Stimulated activated CD4-positive, alpha-beta T cell treated with anti-CD3 and anti-CD28 coated beads, Interleukin-1b, Interleukin-23, amount 100 ng/mL, for 48 hours (primary cell): ENCODE data around the gene CTF1.
"Not testable (repeated sequence)": the region's sequence is repeated elsewhere in the genome, so short reads cannot be mapped to it uniquely, and the experiment has no call there.

ENCODE experiments used
- DNase-seq: peaks from one replicate; pipeline ENCODE4 v3.0.0-alpha.2; 2020

The CTF1 gene, protein sequence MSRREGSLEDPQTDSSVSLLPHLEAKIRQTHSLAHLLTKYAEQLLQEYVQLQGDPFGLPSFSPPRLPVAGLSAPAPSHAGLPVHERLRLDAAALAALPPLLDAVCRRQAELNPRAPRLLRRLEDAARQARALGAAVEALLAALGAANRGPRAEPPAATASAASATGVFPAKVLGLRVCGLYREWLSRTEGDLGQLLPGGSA

DNA sequence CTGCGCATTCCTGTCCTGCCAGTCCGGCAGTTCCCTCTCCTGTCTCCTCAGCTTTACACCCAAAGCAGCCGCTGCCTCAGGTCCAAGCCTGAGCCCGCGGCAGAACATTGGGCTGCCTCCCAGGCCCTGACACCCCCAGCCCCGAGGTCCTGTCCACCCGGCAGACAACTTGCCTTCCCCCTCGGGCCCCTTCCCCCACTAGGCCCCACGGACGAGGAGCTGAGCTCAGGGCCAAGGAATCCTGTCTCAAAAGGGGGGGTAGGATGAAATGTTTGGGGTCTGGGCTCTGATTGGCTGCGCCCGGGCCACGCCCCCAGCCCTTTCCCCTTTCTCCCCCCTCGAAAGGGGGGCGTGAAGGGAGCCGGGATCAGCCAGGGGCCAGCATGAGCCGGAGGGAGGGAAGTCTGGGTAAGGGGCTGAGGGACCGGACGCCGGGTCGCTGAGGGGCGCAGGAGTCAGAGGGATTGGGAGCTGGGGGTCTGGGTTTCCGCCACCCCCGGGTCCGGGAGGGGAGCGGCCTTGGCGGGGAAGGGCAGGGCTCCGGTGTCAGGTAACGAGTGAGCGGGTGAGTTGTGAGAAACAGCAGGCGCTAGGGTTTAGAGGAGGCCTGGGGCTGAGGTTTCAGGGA is at the start of gene CTF1:
TSS of gene CTF1 (plus strand) at position 354 of the 628 bp plus-strand sequence. CDS start at position 384, 30 bp downstream.
- DNase-seq: no peak

DNA sequence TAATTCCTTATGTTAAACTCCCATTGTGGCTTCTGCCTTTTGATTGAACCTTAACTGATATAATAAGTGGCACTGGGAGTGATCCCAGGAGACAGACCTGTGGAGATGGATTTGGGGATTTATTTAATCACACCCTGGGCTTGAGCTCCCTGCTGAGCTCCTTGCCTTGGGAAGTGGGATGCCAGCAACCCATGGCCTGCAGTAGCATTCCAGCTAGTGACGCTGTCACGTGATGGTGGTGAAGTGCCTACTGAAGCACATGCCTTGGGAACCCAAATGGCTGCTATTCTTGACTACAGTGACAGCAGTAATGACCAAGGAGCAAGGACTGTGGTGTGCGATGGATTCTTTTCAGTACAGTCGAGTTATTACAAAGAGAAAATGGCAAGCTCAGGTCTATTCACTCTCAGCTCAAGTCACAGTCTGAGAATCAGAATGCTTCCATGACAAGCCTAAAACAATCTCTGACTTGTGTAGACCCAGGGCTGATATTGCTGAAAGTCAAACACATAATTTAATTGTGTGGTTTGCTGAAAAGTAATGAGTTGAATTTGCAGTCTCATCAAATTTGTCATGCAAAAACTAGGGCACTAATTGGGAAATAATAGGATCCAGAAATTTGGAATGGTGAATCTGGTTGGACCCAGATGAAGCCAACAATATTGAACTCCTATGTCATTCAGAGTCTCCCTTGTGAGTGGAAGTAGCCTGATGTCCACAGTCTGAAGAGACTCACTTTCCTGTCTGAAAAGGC is 49.6 kb upstream of the CTF1 start:
- DNase-seq: no peak

DNA sequence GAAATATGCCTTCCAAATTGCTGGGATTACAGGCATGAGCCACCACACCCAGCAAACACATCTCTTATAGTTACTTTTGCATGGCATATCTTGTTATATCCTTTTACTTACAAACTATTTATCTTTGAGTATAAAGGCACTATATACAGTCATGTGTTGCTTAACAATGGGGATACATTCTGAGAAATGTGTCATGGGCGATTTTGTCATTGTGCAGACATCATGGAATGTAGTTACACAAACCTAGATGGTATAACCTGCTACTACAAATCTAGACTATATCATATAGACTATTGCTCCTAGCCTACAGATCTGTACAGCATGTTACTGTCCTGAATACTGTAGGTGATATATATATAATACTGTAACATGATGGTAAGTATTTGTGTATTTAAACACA is 46.2 kb upstream of the CTF1 start:
- DNase-seq: no peak

DNA sequence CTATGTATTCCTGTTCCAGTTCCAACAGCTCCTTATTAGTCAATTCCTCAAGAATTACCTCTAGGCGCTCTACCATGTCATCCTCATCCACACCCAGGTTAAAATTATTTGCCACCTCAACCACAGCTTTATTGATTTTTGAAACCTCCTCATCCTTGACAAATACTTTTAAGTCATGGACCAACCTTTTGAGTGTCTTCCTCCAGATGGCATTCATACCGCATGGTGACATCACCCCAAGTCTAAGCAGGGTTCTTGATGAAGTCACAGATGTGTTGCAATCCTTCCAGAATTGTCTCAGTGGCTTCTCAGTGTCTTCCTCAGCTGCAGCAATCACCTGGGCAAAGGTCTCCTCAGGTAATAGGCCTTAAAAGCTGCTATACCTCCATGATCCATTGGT is 42.7 kb upstream of the CTF1 start:
- DNase-seq: no peak

DNA sequence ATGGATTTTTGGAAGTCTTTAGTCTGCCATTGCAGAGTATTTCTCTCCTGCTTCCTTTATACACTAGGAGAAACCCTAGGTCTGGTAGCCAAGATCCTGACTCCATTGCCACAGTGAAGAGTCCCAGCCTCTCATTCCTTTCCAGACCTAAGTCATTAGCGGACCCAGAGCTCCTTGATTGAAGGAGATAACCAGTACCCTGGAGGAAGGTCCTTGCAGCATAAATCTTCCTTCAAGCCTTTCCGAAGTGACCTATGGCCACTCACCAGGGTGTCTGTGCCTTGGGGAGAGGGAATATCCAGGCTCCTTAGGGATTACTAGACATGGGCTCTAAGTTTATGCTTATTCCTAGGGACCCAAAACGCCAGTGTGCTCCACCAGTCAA is 38.3 kb upstream of the CTF1 start:
- DNase-seq: no peak

DNA sequence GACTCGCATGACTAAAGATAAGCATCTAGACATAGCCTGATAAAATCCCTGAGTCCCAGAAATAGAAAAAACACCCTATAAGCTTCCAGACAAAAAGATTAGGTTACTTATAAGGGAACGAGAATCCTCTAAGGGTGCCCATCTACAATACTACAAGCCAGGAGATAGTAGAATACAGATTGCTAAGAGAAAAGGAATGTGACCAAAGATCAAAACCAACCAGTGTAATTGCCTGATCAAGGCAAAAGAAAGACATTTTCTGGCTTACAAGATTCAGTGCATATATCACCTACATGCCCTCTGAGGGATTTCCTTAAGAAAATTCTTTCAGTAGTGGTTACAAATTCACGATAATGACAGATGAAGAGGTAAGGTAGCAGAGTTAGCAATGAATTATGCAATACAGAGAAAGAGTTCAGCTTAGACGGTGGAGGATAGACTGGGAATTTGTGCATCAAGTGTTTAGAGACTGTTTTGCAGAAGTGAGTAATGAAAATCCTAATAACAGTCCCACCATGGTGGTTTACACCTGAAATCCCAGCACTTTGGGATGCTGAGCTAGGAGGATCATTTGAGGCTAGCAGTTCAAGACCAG is 37.5 kb upstream of the CTF1 start:
- no peak for DNase-seq

DNA sequence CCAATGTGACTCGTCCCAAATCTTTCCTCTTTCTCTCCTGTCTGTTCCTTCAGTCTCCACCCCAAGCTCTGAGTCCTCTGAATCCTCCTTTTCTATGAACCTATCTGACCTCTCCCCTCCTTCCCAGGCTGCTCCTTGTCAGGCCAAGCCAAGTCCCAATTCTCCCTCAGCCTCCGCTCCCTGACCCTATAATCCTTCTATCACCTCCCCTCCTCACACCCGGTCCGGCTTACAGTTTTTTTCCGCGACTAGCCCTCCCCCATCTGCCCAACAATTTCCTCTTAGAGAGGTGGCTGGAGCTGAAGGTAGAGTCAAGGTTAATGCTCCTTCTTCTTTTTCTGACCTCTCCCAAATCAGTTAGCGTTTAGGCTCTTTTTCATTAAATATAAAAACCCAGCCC is 35.7 kb upstream of the CTF1 start:
- DNase-seq: not testable (repeated sequence)

DNA sequence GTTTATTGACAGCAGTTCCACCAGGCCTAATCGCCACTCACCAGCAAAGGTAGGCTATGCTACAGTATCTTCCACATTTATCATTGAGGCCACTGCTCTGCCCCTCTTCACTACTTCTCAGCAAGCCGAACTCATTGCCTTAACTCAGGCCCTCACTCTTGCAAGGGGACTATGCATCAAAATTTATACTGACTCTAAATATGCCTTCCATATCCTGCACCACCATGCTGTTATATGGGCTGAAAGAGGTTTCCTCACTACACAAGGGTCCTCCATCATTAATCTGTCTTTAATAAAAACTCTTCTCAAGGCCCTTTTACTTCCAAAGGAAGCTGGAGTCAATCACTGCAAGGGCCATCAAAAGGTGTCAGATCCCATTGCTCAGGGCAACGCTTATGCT is 33.2 kb upstream of the CTF1 start:
- DNase-seq: not testable (repeated sequence)

DNA sequence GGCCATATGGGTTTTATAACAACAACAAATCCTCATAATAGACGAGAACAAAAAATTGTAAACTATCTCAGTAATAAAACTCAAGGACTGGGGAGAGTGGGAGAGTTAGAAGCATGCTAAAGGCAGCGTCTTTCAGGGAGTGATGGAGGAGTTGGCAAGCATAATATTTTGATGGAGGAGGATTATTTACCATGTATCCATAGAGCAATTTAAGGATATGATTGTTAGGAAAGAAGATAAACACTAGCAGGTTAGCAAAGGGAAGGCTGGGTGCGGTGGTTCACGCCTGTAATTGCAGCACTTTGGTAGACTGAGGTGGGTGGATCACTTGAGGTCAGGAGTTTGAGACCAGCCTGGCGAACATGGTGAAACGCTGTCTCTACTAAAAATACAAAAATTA is 30.4 kb upstream of the CTF1 start:
- no peak for DNase-seq

DNA sequence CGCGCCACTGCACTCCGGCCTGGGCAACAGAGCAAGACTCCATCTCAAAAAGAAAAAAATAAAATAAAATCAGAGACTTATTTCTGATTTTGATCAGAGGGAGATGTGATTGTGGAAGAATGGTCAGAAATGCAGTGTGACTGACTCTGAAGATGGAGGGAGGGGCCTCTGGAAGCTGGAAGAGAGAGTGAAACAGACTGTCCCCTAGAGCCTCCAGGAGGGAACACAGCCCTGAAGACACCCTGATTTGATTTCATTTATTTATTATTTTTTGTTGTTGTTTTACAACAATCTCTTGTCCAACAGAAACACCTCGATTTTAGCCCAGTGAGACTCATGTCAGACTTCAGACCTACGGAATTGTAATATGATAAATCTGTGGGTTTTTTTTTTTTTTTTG is 28.7 kb upstream of the CTF1 start:
- no peak for DNase-seq

DNA sequence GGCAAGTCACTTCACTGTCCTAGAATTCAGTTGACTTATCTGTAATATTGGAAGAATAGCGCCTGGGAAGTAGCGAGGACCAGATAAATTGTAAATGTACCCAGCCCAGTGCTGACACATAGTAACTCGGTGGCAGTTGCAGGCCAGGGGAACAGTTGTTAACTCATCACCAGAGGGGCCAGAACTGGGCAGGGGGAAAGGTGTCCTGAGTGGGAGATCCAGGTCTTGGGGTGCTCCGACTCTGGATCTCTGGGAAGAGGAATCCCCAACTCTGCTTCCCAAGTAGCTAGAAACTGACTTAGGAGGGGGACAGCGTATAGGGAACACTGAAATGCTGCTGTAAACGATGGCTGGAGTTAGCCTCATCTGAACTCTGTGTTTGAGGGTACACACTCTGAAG is 25.5 kb upstream of the CTF1 start:
- DNase-seq: no peak

DNA sequence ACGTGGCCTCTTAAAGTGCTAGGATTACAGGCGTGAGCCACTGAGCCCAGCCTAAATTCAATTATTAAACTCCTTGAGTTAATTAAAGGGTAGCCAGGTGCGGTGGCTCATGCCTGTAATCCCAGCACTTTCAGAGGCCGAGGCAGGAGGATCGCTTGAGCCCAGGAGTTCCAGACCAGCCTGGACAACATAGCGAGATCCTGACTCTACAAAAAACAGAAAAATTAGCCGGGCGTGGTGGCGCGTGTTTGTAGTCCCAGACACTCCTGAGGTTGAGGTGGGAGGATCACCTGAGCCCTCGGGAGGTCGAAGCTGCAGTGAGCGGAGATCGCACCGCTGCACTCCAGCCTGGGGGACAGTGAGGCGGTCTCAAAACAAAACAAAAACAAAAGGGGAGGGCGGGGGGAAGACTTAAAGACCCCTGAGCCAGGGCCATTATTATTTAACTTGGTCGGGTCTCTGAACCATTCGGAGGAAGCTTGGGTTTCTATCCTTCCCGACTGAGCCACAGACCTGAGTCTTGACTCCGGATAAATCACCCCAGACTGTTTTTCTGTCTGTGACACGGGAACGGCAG is 22.1 kb upstream of the CTF1 start:
- no peak for DNase-seq

DNA sequence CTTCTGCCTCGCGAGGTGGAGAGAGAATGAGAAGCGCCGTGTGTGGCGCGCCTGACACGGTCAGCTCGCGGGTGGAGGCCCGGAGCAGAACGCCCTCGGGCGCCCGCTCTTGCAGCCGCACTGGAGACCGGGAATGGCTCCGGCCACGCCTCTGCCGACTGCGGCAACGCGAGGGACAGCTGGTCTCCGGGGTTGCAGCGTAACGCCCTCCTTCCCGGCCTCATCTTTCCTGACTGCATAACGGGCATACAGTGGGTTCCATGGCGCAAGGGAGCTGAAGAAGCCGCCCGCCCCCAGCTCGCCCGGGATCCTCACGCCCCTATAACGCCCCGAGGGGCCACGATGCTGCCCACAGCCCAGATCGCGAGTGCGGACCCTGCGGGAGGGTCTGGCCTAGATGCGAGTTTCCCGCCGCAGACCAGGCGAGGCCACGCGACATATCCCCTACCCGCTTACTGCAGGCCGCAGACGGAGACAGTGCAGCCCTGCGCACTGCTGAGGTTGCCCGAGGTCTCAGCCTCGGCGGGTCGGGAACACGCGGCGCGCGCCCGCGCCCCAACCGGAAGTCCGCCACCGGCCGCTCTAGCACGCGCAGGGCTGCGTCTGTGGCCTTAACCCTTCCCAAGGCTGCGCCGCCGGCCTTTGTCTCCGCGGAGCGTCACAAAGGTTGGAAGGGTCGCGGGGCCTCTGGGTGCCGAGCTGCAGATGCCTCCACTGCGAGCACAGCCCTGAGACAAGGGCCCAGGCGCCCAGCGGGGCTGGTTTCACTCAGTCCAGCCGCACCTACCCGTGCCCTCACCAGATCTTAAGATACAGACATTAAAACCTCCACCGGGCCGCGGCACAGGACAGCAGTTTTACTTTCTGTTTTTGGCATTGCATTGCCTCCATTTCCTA is 21.3 kb upstream of the CTF1 start:
- DNase-seq: peak; percentile 89

DNA sequence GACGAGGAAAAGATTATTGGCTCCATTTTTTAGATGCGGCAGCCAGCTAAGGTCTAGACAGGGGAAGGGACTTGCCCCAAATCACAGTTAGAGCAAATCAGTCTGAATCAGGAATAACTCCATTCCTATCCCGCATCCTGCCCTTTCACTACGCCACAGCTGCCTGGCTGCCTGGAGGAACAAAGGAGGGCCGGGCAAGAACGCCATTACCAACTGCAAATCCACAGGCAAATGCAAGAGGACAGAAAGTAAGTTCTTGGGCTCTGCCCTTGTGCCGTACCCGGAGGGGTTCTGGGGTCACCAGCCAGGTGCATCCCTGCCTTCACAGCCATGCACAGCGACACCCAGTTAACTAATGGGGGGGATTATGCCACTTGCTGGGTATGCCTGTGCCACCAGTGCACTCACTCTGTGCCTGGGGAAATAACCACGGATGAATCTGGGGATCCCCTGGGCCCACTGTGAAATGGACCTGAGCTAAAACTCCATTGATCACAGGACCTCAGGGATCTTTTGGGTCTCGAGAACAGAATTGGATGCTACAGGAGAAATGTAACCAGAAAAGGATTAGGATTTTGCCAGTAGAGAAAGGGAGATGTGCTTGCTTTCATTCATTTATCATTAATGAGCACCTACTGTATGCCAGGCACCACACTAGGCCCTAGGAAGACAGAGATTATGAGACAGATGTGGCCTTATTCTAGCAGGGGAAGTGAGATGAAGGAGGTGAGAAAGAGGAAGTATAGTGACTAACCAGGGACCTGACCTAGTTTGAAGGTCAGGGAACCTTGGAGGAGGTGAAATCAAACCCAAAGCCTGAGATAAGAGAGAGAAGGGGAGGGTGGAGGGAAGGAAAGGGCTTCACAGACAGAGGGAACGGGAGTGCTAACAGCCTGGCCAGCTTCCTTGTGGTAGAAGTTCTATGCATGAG is 20.3 kb upstream of the CTF1 start:
- DNase-seq: peak; percentile 6

DNA sequence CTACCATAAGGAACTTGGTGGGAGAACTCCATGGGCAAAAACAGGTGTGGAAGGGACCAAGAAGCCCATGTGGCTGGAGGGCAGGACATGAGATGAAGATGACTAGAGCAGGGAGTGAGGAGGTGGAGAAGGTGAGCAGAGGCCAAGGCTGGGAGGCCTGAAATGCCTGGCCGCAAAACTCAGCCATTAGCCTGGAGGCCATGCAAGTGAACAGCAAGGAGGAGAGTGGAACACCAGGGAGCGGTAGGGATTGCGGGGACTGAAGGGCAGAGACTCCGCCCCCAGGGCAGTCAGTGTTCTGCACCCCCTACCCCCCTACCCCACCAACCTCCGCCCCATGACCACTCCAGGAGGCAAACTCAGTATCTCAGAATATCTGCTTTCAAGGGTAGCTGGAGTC is 19.5 kb upstream of the CTF1 start:
- no peak for DNase-seq

DNA sequence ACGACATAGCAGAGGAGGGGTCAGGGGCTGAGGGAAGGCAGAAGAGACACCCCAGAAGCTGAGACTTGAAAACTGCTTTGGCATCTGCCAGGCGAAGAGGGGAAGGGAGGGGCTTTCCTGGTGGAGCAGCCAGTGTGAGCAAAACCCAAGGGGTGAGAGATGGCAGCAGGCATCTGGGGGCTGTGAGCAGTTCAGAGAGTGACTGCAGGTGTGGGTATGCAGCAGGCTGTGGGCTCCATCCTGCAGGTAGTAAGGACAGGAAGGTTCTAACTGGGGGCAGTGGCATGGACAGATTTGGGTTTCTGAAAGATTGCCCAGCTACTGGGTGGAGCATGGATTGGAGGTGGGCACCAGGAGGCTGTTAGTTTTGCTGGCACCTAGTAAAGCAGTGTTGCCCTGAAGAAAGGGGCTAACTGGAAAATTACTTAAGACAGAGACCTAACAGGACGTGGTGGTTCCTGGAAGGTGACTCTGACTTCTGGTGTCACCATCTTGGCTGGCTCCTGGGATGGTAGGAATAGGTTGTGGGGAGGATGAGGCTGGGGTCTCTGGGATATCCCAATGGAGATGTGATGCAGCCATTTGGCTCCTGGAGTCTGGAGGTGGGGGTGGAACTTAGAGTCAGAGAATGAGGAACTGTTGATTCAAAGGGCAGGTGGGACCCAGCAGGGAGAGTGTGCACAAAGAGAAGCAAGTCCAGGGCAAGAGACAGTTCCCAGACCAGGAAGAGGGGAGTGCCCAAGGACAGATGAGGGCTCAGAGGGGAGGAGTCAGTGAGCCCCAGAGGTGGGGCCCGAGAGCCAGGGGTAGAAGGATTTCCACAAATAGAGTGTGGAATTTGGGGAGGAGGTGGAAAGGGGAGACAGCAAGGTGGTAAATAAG is 13.7 kb upstream of the CTF1 start:
- no peak for DNase-seq

DNA sequence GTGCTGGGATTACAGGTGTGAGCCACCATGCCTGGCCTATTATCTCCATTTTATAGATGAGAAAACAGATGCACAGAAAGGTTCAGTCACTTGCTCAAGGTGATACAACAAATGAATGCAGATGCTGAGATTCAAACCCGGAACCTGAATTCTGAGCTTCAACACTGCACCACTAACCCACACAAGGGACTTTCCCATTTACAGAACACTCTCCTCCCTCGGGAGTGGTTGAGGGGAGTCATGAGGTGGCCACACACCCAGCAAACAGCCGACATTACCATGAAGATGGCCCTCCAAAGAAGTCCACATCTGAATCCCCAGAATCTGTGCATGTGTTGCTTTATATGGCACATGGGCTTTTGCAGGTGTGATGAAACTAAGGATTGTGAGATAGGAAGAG is 11.7 kb upstream of the CTF1 start:
- no peak for DNase-seq

DNA sequence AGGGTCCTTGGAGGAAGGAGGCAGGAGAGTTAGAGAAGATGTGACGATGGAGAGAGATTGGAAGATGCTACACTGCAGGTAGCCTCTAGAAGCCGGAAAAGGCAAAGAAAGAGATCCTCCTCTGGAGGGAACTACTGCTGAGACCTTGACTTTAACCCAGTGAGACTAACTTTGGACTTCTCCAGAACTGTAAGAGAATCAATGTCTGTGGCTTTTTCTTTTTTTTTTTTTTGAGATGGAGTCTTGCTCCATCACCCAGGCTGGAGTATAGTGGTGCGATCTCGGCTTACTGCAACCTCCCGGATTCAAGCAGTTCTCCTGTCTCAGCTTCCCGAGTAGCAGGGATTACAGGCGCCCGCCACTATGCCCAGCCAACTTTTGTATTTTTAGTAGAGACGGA is 11.2 kb upstream of the CTF1 start:
- DNase-seq: no peak

DNA sequence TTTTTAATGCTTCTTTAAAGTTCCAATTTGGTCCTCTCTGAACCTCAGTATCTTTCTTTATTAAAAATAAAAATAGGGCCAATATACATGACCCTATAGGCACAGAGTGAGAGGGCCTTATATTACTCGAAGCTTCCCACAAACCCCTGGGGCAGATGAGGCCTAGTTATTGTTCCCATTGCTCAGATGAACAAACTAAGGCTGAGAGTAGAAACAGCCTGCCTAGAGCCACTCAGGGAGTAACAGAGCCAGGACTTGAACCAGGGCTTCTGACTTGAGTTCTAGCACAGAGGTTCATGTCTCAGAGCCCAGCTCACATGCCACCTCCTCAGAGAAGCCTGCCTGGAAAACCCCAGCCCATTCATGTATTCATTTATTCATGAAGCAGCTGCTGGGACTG is 10.3 kb upstream of the CTF1 start:
- DNase-seq: no peak

DNA sequence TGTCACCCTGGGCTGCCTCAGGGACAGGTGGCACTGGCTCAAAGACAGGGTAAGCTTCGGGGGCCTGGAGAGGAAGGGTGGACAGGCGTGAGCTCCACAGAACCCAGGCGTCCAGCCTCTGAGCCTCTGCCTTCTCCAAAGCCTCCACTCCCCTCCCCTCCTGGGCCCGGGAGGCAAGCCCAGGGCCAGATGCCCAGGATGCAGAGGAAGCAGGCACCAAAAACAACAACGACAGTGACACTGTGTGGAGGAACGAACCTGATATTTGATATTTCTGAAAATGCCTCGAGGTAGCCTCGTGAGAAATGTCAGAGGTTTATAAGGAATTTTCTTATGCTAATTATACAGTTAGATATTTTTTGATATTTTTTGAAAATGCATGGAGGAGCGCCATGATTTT is 8.5 kb upstream of the CTF1 start:
- no peak for DNase-seq
